Measurements from ENCODE around the gene DNAJA3.

DNA sequence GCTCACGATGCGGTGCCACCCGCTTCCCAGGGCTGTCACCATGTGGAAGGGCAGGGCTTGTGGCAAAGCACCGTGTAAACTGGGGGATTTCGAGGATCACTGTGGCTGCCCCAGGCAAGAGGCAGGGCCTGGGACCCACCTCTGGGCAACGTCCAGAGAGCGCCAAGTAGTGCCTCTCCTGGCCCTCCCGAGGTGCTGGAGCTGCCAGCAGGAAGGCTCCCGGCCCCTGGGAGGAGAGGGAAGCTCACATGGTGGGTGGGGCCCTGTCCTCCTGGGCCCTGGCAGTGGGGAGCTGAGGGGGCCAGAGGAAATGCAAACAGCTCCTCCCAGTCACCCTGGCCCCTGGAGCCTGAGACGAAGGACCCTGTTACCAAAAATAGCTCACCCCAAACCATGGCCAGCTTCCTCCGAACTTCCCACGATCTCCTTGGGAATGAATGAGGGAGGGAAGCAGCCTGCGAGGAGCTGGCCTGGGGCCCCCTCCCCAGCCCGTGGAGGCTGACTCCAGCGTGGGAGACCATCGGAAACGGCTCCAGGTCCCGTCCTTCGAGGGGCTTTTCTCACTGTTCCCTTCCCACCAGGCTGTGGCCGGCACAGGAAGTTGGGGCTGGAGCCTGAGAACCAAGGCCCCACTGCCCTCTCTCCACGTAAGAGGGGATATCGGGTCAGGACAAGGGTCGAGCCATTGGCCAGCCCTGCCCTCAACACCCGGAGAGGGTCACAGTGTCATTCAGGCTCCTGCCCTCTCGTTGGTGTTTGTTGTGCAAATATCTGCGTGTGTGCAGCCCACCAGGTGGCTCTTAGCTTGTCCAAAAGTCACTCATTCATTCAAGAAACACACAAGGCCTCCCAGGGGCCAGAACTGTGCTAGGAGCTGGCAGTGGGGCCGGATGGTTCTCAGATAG is 36.4 kb upstream of the DNAJA3 start:
- TF ChIP-seq POLR2A (IDR thresholded peaks at IDR 0.05) = no peak
- TF ChIP-seq, protein P1, sequence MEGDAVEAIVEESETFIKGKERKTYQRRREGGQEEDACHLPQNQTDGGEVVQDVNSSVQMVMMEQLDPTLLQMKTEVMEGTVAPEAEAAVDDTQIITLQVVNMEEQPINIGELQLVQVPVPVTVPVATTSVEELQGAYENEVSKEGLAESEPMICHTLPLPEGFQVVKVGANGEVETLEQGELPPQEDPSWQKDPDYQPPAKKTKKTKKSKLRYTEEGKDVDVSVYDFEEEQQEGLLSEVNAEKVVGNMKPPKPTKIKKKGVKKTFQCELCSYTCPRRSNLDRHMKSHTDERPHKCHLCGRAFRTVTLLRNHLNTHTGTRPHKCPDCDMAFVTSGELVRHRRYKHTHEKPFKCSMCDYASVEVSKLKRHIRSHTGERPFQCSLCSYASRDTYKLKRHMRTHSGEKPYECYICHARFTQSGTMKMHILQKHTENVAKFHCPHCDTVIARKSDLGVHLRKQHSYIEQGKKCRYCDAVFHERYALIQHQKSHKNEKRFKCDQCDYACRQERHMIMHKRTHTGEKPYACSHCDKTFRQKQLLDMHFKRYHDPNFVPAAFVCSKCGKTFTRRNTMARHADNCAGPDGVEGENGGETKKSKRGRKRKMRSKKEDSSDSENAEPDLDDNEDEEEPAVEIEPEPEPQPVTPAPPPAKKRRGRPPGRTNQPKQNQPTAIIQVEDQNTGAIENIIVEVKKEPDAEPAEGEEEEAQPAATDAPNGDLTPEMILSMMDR (IDR thresholded peaks at IDR 0.05) = no peak

All from lower leg skin (tissue), 3 donors.